ENCODE measurements around the gene PRKG2. TPM values are rescaled to one million over a fixed set of nuclear protein-coding genes. Genes with fewer than 3 reads are reported as not detected.

The PRKG2 gene
- total RNA-seq, 2 experiments from 2014 or later, result 0.23 to 0.26 TPM

GRCh38 chr4:81142744-81143143 is 72.3 kb downstream of the PRKG2 start:
- POLR2A ChIA-PET, result no interaction called here

GRCh38 chr4:81137894-81138293 is 77.1 kb downstream of the PRKG2 start:
- no peaks in the 10 kb centered on the region for H3K9me3 Mint-ChIP-seq (ENCODE audit: insufficient read depth)
- H3K27me3 Mint-ChIP-seq (ENCODE audit: low read depth), result no peaks in the 10 kb centered on the region
- ATAC-seq (no peak), DNase-seq (no peak)
- no peaks in the 10 kb centered on the region for H3K36me3 Mint-ChIP-seq (ENCODE audit: low read depth)
- no peak overlapping the region for H3K27ac Mint-ChIP-seq
- H3K4me1 Mint-ChIP-seq (ENCODE audit: low read depth), result no peaks in the 10 kb centered on the region
- ChIA-PET CTCF (no interaction called here), POLR2A (no interaction called here)
- H3K4me3 Mint-ChIP-seq, result no peak overlapping the region

More at GRCh38 chr4:81142744-81143143, 72.3 kb downstream of the PRKG2 start:
- DNase-seq (no peak), ATAC-seq (no peak)
- CTCF ChIA-PET, result no interaction called here
- Mint-ChIP-seq H3K36me3 (ENCODE audit: low read depth) (no peaks in the 10 kb centered on the region), H3K4me1 (ENCODE audit: low read depth) (no peaks in the 10 kb centered on the region), H3K27ac (no peak overlapping the region), H3K9me3 (ENCODE audit: insufficient read depth) (no peaks in the 10 kb centered on the region), H3K4me3 (no peak overlapping the region), H3K27me3 (ENCODE audit: low read depth) (no peaks in the 10 kb centered on the region)

- H3K27ac Mint-ChIP-seq, result no peak overlapping the region
- no peaks in the 10 kb centered on the region for H3K9me3 Mint-ChIP-seq (ENCODE audit: insufficient read depth)
- H3K36me3 Mint-ChIP-seq (ENCODE audit: low read depth), result no peaks in the 10 kb centered on the region
- POLR2A ChIA-PET, result no interaction called here
- no peaks in the 10 kb centered on the region for H3K27me3 Mint-ChIP-seq (ENCODE audit: low read depth)
- H3K4me3 Mint-ChIP-seq, result no peak overlapping the region
- ATAC-seq, result no peak
- no peak for DNase-seq
- CTCF ChIA-PET, result no interaction called here
- H3K4me1 Mint-ChIP-seq (ENCODE audit: low read depth), result no peaks in the 10 kb centered on the region
These were observed 77.6 kb downstream of the PRKG2 start for GRCh38 chr4:81137446-81137845.

- DNase-seq, result no peak
- no peak overlapping the region for H3K4me3 Mint-ChIP-seq
- H3K27me3 Mint-ChIP-seq (ENCODE audit: low read depth), result no peaks in the 10 kb centered on the region
- H3K9me3 Mint-ChIP-seq (ENCODE audit: insufficient read depth), result no peaks in the 10 kb centered on the region
- no peak for ATAC-seq
- H3K36me3 Mint-ChIP-seq (ENCODE audit: low read depth), result no peaks in the 10 kb centered on the region
- no peak overlapping the region for H3K27ac Mint-ChIP-seq
- no peaks in the 10 kb centered on the region for H3K4me1 Mint-ChIP-seq (ENCODE audit: low read depth)
- CTCF ChIA-PET, result no interaction called here
- POLR2A ChIA-PET, result no interaction called here
These were observed 78.7 kb downstream of the PRKG2 start for GRCh38 chr4:81136161-81136905.

- DNase-seq (no peak), ATAC-seq (no peak)
- H3K4me3 Mint-ChIP-seq, result no peak overlapping the region
- no peaks in the 10 kb centered on the region for H3K27me3 Mint-ChIP-seq (ENCODE audit: low read depth)
- ChIA-PET CTCF (no interaction called here), POLR2A (no interaction called here)
- H3K9me3 Mint-ChIP-seq (ENCODE audit: insufficient read depth), result no peaks in the 10 kb centered on the region
- H3K4me1 Mint-ChIP-seq (ENCODE audit: low read depth), result no peaks in the 10 kb centered on the region
- no peaks in the 10 kb centered on the region for H3K36me3 Mint-ChIP-seq (ENCODE audit: low read depth)
- no peak overlapping the region for H3K27ac Mint-ChIP-seq
These were observed 79.5 kb downstream of the PRKG2 start for GRCh38 chr4:81135501-81135900.

GRCh38 chr4:81131563-81131962 is 83.5 kb downstream of the PRKG2 start:
- H3K36me3 Mint-ChIP-seq (ENCODE audit: low read depth), result no peaks in the 10 kb centered on the region
- peaks cover 2% of the 10 kb centered on the region for H3K27me3 Mint-ChIP-seq (ENCODE audit: low read depth)
- DNase-seq (no peak), ATAC-seq (no peak)
- no peak overlapping the region for H3K27ac Mint-ChIP-seq
- CTCF ChIA-PET, result no interaction called here
- H3K9me3 Mint-ChIP-seq (ENCODE audit: insufficient read depth), result no peaks in the 10 kb centered on the region
- no peak overlapping the region for H3K4me3 Mint-ChIP-seq
- POLR2A ChIA-PET, result no interaction called here
- no peaks in the 10 kb centered on the region for H3K4me1 Mint-ChIP-seq (ENCODE audit: low read depth)

GRCh38 chr4:81131066-81131465 is 84.0 kb downstream of the PRKG2 start:
- POLR2A ChIA-PET, result no interaction called here
- no peaks in the 10 kb centered on the region for H3K4me1 Mint-ChIP-seq (ENCODE audit: low read depth)
- CTCF ChIA-PET, result no interaction called here
- DNase-seq (no peak), ATAC-seq (no peak)
- no peak overlapping the region for H3K27ac Mint-ChIP-seq
- H3K36me3 Mint-ChIP-seq (ENCODE audit: low read depth), result no peaks in the 10 kb centered on the region
- H3K9me3 Mint-ChIP-seq (ENCODE audit: insufficient read depth), result no peaks in the 10 kb centered on the region
- no peak overlapping the region for H3K4me3 Mint-ChIP-seq
- H3K27me3 Mint-ChIP-seq (ENCODE audit: low read depth), result peaks cover 2% of the 10 kb centered on the region

- no peak overlapping the region for H3K27ac Mint-ChIP-seq
- H3K27me3 Mint-ChIP-seq (ENCODE audit: low read depth), result peaks cover 2% of the 10 kb centered on the region
- H3K4me3 Mint-ChIP-seq, result no peak overlapping the region
- no peaks in the 10 kb centered on the region for H3K36me3 Mint-ChIP-seq (ENCODE audit: low read depth)
- CTCF ChIA-PET, result no interaction called here
- H3K4me1 Mint-ChIP-seq (ENCODE audit: low read depth), result no peaks in the 10 kb centered on the region
- POLR2A ChIA-PET, result no interaction called here
- DNase-seq (no peak), ATAC-seq (no peak)
- no peaks in the 10 kb centered on the region for H3K9me3 Mint-ChIP-seq (ENCODE audit: insufficient read depth)
These were observed 84.5 kb downstream of the PRKG2 start for GRCh38 chr4:81130569-81130968.

- POLR2A ChIA-PET, result no interaction called here
- ATAC-seq, result no peak
These were observed 95.0 kb downstream of the PRKG2 start for GRCh38 chr4:81120055-81120454.

GRCh38 chr4:81118086-81118485 is 96.9 kb downstream of the PRKG2 start:
- no peak overlapping the region for H3K4me3 Mint-ChIP-seq
- H3K36me3 Mint-ChIP-seq (ENCODE audit: low read depth), result no peaks in the 10 kb centered on the region
- DNase-seq (no peak), ATAC-seq (no peak)
- H3K27me3 Mint-ChIP-seq (ENCODE audit: low read depth), result peaks cover 3% of the 10 kb centered on the region
- ChIA-PET POLR2A (no interaction called here), CTCF (no interaction called here)
- H3K27ac Mint-ChIP-seq, result no peak overlapping the region
- H3K9me3 Mint-ChIP-seq (ENCODE audit: insufficient read depth), result no peaks in the 10 kb centered on the region
- H3K4me1 Mint-ChIP-seq (ENCODE audit: low read depth), result peaks cover 11% of the 10 kb centered on the region

More at GRCh38 chr4:81120055-81120454, 95.0 kb downstream of the PRKG2 start:
- H3K9me3 Mint-ChIP-seq (ENCODE audit: insufficient read depth), result no peaks in the 10 kb centered on the region
- peaks cover 3% of the 10 kb centered on the region for H3K27me3 Mint-ChIP-seq (ENCODE audit: low read depth)
- CTCF ChIA-PET, result no interaction called here
- no peaks in the 10 kb centered on the region for H3K36me3 Mint-ChIP-seq (ENCODE audit: low read depth)
- H3K27ac Mint-ChIP-seq, result no peak overlapping the region
- no peak for DNase-seq
- H3K4me1 Mint-ChIP-seq (ENCODE audit: low read depth), result no peaks in the 10 kb centered on the region
- H3K4me3 Mint-ChIP-seq, result no peak overlapping the region

GRCh38 chr4:81116566-81116965 is 98.5 kb downstream of the PRKG2 start:
- H3K27ac Mint-ChIP-seq, result no peak overlapping the region

GRCh38 chr4:81113024-81113423 is 102.0 kb downstream of the PRKG2 start:
- ChIA-PET CTCF (no interaction called here), POLR2A (no interaction called here)
- H3K4me3 Mint-ChIP-seq, result no peak overlapping the region
- H3K9me3 Mint-ChIP-seq (ENCODE audit: insufficient read depth), result no peaks in the 10 kb centered on the region
- peaks cover 3% of the 10 kb centered on the region for H3K27me3 Mint-ChIP-seq (ENCODE audit: low read depth)
- DNase-seq, result no peak
- no peaks in the 10 kb centered on the region for H3K36me3 Mint-ChIP-seq (ENCODE audit: low read depth)
- ATAC-seq, result no peak
- H3K27ac Mint-ChIP-seq, result no peak overlapping the region
- peaks cover 17% of the 10 kb centered on the region for H3K4me1 Mint-ChIP-seq (ENCODE audit: low read depth)

More at GRCh38 chr4:81116566-81116965, 98.5 kb downstream of the PRKG2 start:
- no peak overlapping the region for H3K4me3 Mint-ChIP-seq
- DNase-seq (no peak), ATAC-seq (no peak)
- no peaks in the 10 kb centered on the region for H3K36me3 Mint-ChIP-seq (ENCODE audit: low read depth)
- H3K27me3 Mint-ChIP-seq (ENCODE audit: low read depth), result peaks cover 3% of the 10 kb centered on the region
- ChIA-PET CTCF (no interaction called here), POLR2A (no interaction called here)
- H3K9me3 Mint-ChIP-seq (ENCODE audit: insufficient read depth), result no peaks in the 10 kb centered on the region
- H3K4me1 Mint-ChIP-seq (ENCODE audit: low read depth), result peaks cover 17% of the 10 kb centered on the region

GRCh38 chr4:81109356-81109755 is 105.7 kb downstream of the PRKG2 start:
- no peak overlapping the region for H3K4me3 Mint-ChIP-seq
- no peak for DNase-seq
- CTCF ChIA-PET, result no interaction called here
- POLR2A ChIA-PET, result no interaction called here
- no peak for ATAC-seq
- no peaks in the 10 kb centered on the region for H3K36me3 Mint-ChIP-seq (ENCODE audit: low read depth)
- H3K27ac Mint-ChIP-seq, result no peak overlapping the region
- H3K27me3 Mint-ChIP-seq (ENCODE audit: low read depth), result no peaks in the 10 kb centered on the region
- H3K9me3 Mint-ChIP-seq (ENCODE audit: insufficient read depth), result no peaks in the 10 kb centered on the region
- H3K4me1 Mint-ChIP-seq (ENCODE audit: low read depth), result peaks cover 17% of the 10 kb centered on the region

Measured in activated CD8-positive, alpha-beta T cell treated with anti-CD3 and anti-CD28 coated beads, Interleukin-2, amount 10 ng/mL, durations not matched to agents 7 days and 5 days (primary cell).